Keratinocyte (primary cell): ENCODE results near the gene KLF1. TPM values are rescaled to one million over a fixed set of nuclear protein-coding genes. Genes with fewer than 3 reads are reported as not detected.

Experiments used
- DNase-seq: peaks from one replicate; pipeline ENCODE4 v3.0.0-alpha.2; 2011; ENCODE audit warnings: low read depth, missing footprints, low spot score
- FAIRE-seq: peaks from 2 replicates; lab custom pipeline; 2011; peaks lifted over from hg19 to GRCh38; lab: Jason Lieb, UNC
- H2AFZ ChIP-seq: 2 replicates; pipeline ENCODE4 v1.6.0; 2012; ENCODE audit warnings: low read length, control low read depth, inconsistent platforms; ENCODE audit not compliant: control insufficient read depth
- H3K27ac ChIP-seq: 2 replicates; pipeline ENCODE4 v1.5.1; 2011; ENCODE audit warnings: low read length; ENCODE audit not compliant: control insufficient read depth, insufficient read depth
- H3K27me3 ChIP-seq: 3 replicates; pipeline ENCODE4 v1.6.0; 2011; ENCODE audit warnings: low read length; ENCODE audit not compliant: control insufficient read depth, insufficient read depth; ENCODE audit errors: extremely low read depth
- H3K36me3 ChIP-seq, 2 experiments: 2 replicates in 1 of 2; 3 replicates in 1 of 2; pipeline ENCODE4 v1.5.1; 2011; ENCODE audit warnings: low read length in 2 of 2, mild to moderate bottlenecking in 1 of 2; ENCODE audit not compliant: control insufficient read depth in 2 of 2, insufficient read depth in 2 of 2; ENCODE audit errors: extremely low read depth in 1 of 2
- H3K4me1 ChIP-seq: 3 replicates; pipeline ENCODE4 v1.5.1; 2011; ENCODE audit warnings: low read length; ENCODE audit not compliant: control insufficient read depth, insufficient read depth; ENCODE audit errors: extremely low read depth
- H3K4me2 ChIP-seq: 3 replicates; pipeline ENCODE4 v1.6.0; 2011; ENCODE audit warnings: low read depth, low read length; ENCODE audit not compliant: control insufficient read depth, insufficient read depth; ENCODE audit errors: extremely low read depth
- H3K4me3 ChIP-seq, 3 experiments: fragments of 200-600 bp in 1 of 3; sonication (generic) in 1 of 3; 2 replicates in 2 of 3; 3 replicates in 1 of 3; pipeline ENCODE4 v1.5.1; 2011 to 2016; ENCODE audit warnings: low read length in 3 of 3, mild to moderate bottlenecking in 3 of 3, control low read depth in 2 of 3, inconsistent platforms in 1 of 3, low read depth in 1 of 3, mixed read lengths in 1 of 3, mixed run types in 1 of 3, moderate library complexity in 1 of 3; ENCODE audit not compliant: control insufficient read depth in 2 of 3, insufficient read depth in 2 of 3; ENCODE audit errors: extremely low read depth in 1 of 3
- H3K79me2 ChIP-seq: 2 replicates; pipeline ENCODE4 v1.6.0; 2012; ENCODE audit warnings: low read length; ENCODE audit not compliant: control insufficient read depth, insufficient read depth
- H3K9ac ChIP-seq: 3 replicates; pipeline ENCODE4 v1.6.0; 2011; ENCODE audit warnings: low read length; ENCODE audit not compliant: control insufficient read depth, insufficient read depth; ENCODE audit errors: extremely low read depth
- H3K9me1 ChIP-seq: 3 replicates; pipeline ENCODE4 v1.6.0; 2011; ENCODE audit warnings: low read length; ENCODE audit not compliant: control insufficient read depth, insufficient read depth; ENCODE audit errors: extremely low read depth
- H3K9me3 ChIP-seq: 2 replicates; pipeline ENCODE4 v1.5.1; 2012; ENCODE audit warnings: low read depth, low read length; ENCODE audit not compliant: control insufficient read depth
- H4K20me1 ChIP-seq: 3 replicates; pipeline ENCODE4 v1.6.0; 2011; ENCODE audit warnings: low read length; ENCODE audit not compliant: control insufficient read depth, insufficient read depth; ENCODE audit errors: extremely low read depth
- EZH2 ChIP-seq: IDR thresholded peaks from one replicate; pipeline ENCODE4 v1.6.1; 2012; ENCODE audit warnings: inconsistent platforms, mild to moderate bottlenecking, low read length, moderate library complexity
- dilution Hi-C: fragments of 300-500 bp; cut with MboI; formaldehyde crosslinking; loops from one replicate; pipeline ENCODE4 v1.7.0; 2020; ENCODE audit warnings: low sequenced_read_pairs; ENCODE audit not compliant: extremely low pct_ligation_motif_present
- polyA plus RNA-seq, 5 experiments: library from polyadenylated mRNA; depleted of rRNA in 3 of 5; stranded (reverse) in 3 of 5; stranded (forward) in 1 of 5; unstranded in 1 of 5; fragments of >200 nt; gene quantifications; 1 replicate in 1 of 5; 2 replicates in 3 of 5; 3 replicates in 1 of 5; pipeline versions ENCODE4 v1.2.1 to v1.2.3, GENCODE V29; 2011 to 2012; ENCODE audit warnings: missing spikeins in 2 of 5, low read depth in 1 of 5, low replicate concordance in 1 of 5
- TF ChIP-seq, protein P1 (sequence below), 3 experiments: IDR thresholded peaks in 1 of 3; conservative IDR thresholded peaks in 1 of 3; optimal IDR thresholded peaks in 1 of 3; 2 replicates in 2 of 3; 3 replicates in 1 of 3; pipeline versions ENCODE3 to v1.5.1; 2011; ENCODE audit warnings: low read length in 3 of 3, mild to moderate bottlenecking in 3 of 3, moderate library complexity in 2 of 3, control low read depth in 1 of 3, inconsistent platforms in 1 of 3; ENCODE audit not compliant: insufficient read depth in 2 of 3; ENCODE audit errors: extremely low read depth in 1 of 3

Gene KLF1
- polyA plus RNA-seq, 1 donor (not counting 4 experiments of a cell fraction or from before 2014, with no cell fraction given) = not detected

- Histone ChIP-seq H3K9ac (no peak overlapping the region), H3K27ac (no peak overlapping the region), H3K4me1 (peaks cover 10% of the 10 kb centered on the region), H3K79me2 (peaks cover 10% of the 10 kb centered on the region), H3K36me3 (peaks cover 0 to under 1% of the 10 kb centered on the region in 2 experiments), H3K9me3 (peaks cover 10% of the 10 kb centered on the region), H3K9me1 (no peaks in the 10 kb centered on the region), H4K20me1 (no peaks in the 10 kb centered on the region), H3K4me2 (no peak overlapping the region), H3K4me3 (no peak overlapping the region), H2AFZ (no peak overlapping the region), H3K27me3 (no peaks in the 10 kb centered on the region)
- dilution Hi-C loops = no loop called here
- TF ChIP-seq EZH2 = no peak
- TF ChIP-seq, protein P1, sequence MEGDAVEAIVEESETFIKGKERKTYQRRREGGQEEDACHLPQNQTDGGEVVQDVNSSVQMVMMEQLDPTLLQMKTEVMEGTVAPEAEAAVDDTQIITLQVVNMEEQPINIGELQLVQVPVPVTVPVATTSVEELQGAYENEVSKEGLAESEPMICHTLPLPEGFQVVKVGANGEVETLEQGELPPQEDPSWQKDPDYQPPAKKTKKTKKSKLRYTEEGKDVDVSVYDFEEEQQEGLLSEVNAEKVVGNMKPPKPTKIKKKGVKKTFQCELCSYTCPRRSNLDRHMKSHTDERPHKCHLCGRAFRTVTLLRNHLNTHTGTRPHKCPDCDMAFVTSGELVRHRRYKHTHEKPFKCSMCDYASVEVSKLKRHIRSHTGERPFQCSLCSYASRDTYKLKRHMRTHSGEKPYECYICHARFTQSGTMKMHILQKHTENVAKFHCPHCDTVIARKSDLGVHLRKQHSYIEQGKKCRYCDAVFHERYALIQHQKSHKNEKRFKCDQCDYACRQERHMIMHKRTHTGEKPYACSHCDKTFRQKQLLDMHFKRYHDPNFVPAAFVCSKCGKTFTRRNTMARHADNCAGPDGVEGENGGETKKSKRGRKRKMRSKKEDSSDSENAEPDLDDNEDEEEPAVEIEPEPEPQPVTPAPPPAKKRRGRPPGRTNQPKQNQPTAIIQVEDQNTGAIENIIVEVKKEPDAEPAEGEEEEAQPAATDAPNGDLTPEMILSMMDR (optimal IDR thresholded peaks at IDR 0.05 in 1 of 3, IDR thresholded peaks at IDR 0.05 in 1 of 3, conservative IDR thresholded peaks at IDR 0.05 in 1 of 3; ENCODE audit: extremely low read depth in 1 of 3, insufficient read depth in 2 of 3, low read length in 3 of 3) = no peak
- FAIRE-seq (no peak), DNase-seq (no peak)
Measured at GRCh38 chr19:12888006-12888603, 1.1 kb upstream of the KLF1 start.

GRCh38 chr19:12886651-12886968, 391 bp downstream of the KLF1 start:
- H3K4me1 ChIP-seq = peaks cover 4% of the 10 kb centered on the region
- H4K20me1 ChIP-seq = no peaks in the 10 kb centered on the region
- dilution Hi-C loops = no loop called here
- no peak overlapping the region for H3K9ac ChIP-seq
- TF ChIP-seq EZH2 = no peak
- TF ChIP-seq, protein P1 (optimal IDR thresholded peaks at IDR 0.05 in 1 of 3, IDR thresholded peaks at IDR 0.05 in 1 of 3, conservative IDR thresholded peaks at IDR 0.05 in 1 of 3; ENCODE audit: extremely low read depth in 1 of 3, insufficient read depth in 2 of 3, low read length in 3 of 3) = no peak
- DNase-seq = no peak
- H3K27me3 ChIP-seq = no peaks in the 10 kb centered on the region
- no peak overlapping the region for H3K27ac ChIP-seq
- H3K9me1 ChIP-seq = no peaks in the 10 kb centered on the region
- no peak overlapping the region for H2AFZ ChIP-seq
- H3K4me3 ChIP-seq = no peak overlapping the region
- H3K9me3 ChIP-seq = peaks cover 10% of the 10 kb centered on the region
- H3K79me2 ChIP-seq = peaks cover 6% of the 10 kb centered on the region
- no peak overlapping the region for H3K4me2 ChIP-seq
- no peak for FAIRE-seq
- no peaks in the 10 kb centered on the region for H3K36me3 ChIP-seq
